DMS153 treated with DMSO at 0.1 percent for 48 hours (cell line): Measurements from ENCODE around the gene PGM5.

Source experiments
- DNase-seq: peaks from one replicate; lab custom pipeline; 2025; ENCODE audit not compliant: unreplicated experiment; lab: John Stamatoyannopoulos, UW

The PGM5 gene

DNA sequence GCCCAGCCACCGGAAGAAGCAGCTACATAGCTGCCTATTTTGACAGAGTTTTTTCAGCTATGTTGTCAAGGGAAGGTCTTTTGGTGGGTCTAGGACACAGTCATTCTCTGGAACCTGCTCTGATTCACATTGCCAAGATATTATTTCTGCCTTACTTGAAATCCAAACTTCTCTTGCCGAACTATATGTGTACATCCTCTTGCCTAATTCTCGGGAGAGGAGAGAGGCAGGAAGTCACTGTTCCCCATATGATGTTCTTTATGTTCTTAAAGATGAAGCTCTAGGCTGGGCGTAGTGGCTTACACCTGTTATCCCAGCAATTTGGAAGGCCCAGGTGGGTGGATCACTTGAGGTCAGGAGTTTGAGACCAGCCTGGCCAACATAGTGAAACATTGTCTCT lies 175.7 kb downstream of the PGM5 start:
- no peak for DNase-seq

DNA sequence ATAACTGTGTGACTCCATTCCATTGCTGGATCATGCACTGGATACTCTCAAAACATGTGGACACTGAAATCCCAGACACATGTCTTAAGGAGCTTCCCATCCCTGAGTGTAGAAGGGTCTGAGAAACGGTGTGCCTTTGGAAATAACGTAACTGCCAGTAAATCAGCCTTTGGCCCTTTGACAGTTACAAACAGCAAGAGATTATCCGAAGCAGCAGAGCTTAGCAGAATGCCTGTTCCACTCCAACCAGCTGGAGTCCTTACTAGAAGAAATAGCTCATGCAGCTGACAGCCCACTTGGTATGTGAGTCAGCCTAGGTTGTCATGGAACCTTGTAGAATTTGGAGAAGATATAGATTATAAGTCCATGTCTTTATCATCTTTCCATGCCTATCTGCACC lies 177.3 kb downstream of the PGM5 start:
- no peak for DNase-seq

DNA sequence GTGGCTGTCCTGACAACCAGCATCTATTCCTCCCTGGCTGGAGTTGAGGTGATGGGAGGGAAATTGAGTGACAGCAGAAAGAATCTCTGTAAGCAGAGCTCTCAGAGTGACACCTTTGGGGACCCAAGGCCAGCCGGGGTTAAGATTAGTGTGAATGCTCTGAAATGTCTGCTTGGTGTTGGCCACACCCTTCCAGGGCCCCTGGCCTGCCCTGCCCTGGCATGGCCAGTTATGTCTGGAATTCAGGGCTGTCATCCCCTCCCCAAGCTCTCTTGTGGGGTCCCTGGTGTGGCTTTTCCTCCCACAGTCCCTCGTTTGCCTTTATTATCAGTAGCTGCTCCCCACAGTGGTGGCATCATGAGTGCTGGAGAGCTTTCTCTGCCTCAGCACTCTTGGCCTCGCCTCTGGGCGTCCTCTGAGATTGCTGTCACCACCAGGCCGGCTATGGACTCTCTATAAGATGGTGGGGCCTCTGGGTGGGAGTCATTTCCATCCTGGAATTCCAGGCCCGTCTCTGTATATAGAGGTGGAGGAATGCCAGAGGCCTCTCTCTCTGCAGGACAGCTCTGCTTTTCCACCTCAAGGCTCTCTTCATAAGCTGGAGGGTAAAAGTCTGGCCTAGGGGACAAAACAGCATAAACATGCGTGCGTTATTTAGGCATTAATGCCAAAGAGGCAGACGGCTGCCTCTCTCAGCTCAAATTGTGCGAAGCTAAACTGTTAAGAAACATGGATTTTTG lies 180.6 kb downstream of the PGM5 start:
- no peak for DNase-seq

DNA sequence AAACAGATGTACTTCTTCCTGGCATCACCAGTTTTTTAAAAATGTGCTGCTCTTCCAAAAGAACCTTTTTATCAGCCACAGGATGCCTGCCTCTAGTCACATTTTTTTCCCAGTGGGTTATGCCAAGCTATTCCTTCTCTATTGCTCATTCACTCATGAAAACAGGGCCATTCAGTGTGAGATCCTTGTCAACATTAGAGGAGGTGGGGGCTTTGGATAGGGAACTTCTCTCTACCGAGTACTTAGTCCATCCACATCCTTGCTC lies 181.1 kb downstream of the PGM5 start:
- no peak for DNase-seq

DNA sequence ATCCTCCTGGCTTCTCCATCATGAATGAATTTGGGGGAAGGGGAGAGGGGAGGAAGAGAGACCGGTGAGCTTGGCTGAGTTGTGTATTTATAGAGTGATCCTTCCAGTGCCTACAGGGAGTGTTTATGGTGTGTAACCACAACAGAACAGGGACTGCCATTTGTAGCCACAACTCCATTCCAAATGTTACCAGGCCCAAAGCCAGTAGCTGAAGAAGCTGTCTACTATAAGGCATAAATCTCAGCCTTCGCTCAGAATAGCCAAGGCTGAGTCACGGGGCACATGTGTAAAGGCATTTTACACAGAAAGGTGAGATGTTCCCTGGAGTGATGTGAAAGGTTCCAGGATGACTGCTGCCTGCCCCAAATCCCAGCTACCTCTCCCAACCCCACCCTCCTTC lies 181.8 kb downstream of the PGM5 start:
- no peak for DNase-seq

DNA sequence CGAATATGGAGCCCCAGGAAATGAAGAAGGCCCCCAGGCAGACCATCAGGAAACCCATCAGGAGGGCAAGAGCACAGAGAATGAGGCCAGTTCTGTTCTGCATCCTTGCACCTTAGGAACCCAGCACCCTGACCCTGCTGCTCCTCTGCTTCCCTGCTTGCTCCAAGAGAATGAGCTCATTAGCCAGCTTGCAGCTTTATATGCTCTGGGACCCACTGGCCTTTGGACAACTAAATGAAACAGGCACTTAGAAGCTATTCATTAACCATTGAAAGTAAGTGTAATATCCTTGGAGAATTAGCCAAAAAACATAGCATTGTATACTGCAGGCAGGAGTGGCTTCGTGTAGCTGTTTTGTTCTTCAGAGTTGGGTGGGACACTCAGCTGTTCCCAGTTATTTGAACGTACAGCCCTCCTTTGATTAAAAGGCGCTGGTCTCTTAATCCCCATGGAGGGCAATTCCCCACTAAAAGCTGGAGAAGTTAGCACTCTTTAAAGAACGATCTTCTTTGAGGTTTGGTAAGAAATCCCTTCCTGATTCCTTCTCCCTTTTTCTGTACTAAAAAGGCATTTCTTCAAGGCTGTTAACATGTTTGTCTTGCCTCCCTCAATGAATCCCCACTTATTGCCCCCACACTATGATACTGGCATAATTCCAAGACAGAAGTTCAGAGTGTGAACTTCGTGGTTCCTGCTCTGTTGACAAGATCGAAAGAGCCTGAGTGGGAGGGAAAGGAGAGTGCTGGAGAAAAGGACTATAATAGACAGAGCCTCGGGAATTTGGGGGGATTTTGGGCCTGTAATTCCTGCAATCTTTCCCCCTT lies 184.5 kb downstream of the PGM5 start, which contains the start of gene TMEM252:
Gene TMEM252 (minus strand): TSS at position 172 of the 824 bp plus-strand sequence. CDS start 69 bp downstream, at position 103.
- no peak for DNase-seq

DNA sequence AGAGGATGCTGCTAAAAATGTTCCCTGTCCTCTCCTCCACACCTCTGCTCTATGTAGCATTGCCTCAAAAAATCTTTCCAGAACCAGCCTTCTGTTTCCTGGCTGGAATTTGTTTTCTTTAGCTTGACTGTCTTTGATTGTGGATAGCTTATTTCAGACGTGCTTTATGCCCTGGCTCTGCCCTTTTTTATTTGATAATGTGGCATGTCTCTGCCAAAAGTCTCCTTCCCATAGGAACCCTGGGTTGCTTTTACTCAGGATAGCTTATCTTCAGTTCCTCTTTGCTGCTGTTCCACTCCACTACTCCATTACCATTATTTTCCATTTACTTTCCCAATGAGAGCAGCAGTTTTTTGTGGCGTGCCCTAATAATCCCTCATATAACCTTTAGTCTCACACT lies 185.2 kb downstream of the PGM5 start:
- no peak for DNase-seq

DNA sequence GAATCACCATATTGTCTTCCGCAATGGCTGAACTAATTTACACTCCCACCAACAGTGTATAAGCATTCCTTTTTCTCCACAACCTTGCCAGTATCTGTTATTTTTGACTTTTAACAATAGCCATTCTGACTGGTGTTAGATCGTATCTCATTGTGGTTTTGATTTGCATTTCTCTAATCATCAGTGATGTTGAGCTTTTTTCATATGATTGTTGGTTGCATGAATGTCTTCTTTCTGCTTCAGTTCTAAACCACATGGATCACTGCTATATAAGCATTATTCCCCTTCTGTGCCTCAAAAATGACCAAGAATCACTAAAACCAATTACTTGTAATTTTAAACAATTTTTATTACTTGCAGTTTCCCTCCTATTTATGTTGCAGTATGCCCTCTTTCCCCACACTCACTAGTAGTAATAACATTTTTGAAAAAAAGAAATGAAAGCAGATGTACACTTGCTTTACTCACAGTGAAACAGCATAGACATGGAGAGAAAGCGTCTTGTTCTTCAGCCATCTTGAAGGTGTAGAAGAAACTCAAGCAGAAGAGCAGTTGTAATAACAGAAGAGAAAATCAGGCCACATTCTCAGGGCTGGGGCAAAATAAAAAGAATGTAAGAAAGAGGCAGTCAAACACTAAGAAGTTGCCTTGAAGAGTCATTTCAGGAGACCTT lies 188.8 kb downstream of the PGM5 start:
- DNase-seq: no peak

DNA sequence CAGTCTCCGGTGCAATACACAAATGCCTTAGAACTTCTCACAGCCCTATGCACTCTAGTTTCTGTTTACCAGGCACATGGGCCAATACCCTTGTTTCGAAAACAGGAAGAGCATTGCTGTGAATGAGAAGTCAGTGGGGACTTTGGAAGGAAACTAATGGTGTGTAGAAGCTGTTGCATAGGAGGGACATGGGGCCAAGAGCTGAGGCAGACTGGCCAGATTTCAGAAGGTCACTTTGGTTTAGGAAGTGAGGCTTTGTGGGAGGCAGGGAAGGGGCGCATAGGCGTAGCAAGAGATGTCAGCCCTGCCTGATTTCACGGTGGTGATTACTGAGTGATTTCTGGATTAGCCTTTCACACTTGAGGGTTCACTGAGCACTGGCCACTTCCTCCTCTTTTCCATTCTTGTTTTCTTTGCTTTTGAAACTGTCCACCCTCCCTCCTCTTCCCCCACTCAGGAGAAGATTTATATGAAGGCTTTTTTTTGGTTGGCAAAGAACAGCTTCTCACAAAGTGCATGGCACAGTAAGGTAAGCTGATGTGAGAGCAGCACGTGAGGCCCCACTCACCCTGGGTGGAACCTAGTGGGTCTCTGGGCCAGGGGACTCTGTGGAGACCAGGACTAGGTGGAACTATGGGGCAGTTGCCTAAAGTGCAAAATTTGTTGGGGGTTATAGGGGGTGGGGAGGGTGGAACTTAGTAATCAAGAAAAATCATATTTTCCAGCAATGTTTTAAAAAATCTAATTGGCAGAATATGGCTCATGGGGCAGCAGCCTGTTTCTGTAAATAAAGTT lies 190.4 kb downstream of the PGM5 start:
- no peak for DNase-seq

DNA sequence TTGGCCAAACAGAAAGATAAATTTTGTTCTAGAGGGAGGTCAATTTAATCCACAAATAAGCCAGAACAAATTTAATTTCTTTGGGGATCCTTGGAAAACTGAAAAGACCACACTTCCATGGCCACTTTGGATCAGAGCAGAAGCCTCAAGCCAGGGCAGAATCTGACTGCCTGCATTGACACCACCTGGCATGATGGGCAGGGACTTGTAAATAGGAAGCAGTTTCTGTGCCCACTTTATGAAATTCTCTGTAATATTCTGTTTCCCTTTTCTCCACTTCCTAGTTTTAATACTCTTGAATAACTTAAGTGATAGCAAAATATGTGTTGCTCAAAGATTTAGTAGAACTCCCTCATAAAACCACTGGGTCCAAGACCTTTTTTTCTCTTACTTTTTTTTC lies 191.0 kb downstream of the PGM5 start:
- no peak for DNase-seq

DNA sequence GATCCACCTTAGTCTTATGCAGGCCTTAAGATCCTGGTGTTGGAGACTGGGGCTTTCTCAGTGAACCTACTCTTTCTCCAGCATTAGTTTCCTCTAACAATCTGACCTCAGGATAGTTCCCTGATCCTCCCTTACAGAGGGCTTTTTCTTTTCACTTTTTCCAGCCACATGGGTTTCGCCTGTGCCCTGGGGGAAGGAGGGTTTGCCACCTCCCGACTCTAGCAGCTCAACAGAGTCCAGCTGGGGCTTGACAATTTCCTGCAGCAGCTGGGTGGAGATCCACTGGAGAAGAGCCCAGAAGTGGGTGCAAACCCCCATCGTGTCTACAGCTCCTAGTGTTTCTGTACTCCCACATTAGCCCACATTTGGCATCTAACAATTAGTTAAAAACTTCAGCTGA lies 191.8 kb downstream of the PGM5 start:
- no peak for DNase-seq

DNA sequence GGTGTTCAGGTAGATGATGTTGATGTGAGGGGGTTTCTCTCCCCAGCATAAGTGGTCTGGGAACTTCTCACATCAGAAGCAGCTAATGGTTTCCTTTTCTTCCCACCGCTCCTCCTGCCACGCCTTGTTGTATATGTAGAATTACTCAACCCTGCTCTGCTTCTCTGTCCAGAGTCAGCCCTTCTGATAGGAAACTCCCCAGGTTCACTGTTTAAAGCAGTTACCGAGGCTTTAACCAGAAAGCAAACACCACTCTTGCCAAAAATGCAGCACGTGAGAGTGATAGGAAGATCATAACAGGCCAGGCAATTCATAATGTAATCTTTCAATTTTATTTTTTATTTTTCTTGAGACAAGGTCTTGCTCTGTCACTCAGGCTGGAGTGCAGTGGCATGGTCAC lies 194.8 kb downstream of the PGM5 start:
- no peak for DNase-seq

DNA sequence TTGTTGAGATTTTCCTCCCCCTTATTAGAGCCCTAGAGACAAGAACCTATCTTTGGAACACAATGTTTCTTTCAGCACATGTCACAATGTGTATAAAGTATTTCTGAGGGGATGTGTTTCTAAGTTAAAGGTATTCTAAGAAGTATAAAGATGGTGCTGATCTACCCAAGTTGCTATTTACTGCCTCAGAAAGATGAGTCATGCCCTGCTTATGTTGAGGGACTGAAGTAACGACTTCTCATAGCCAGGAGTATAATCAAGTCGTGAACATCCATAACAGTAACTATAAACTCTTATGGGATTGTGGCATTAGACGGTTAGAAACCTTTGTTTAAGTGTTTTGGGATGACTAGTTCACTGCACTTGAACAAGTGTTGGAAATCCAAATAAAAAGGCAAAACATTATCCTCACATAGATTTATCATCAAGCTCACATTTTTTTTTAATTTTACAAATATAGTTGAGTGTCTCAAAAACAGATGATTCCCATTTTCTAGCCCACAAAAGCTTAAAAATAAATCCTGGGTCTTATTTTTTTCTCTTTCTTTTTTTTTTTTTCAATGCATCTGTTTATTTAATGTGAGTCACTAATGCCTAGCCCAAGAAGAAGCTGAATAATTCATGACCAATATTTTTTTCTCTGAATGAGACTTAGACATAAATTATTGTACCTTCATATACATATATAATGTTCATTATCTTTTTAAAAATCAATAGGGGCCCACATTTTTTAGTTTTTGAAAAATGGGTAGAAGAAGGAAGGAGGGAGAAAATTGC lies 196.5 kb downstream of the PGM5 start:
- no peak for DNase-seq

DNA sequence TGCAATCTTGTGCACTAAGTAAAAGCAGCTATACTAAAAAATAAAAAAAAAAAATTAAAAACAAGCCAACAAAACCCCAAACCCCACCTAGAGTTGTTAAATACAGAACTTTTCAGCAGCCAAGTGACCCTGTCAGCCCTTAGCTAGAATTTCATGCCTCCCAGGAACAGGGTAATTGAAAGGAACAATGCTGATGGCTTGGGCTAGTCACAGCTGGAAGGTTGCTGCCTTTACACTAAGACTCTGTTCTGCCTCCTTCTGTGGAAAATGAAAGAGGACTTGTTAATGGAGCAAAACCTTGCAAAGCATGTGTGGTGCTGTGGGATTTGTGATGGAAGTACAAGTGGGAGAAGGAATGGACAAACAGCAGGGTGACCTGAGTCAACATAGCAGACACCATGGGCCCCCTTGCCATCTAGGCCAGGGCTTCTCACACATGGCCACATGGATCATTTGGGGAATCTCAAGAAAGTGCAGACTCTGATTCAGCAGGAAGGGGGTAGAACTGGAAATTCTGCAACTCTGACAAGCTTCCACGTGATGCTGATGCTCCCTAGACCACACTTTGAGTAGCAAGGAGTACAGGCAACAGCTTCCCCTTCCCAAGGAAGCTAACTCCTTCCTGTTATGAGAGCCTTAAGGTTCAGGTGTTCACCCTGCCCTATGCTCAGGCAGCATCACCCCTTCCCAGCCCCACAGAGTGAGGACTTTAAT lies 199.2 kb downstream of the PGM5 start:
- no peak for DNase-seq

DNA sequence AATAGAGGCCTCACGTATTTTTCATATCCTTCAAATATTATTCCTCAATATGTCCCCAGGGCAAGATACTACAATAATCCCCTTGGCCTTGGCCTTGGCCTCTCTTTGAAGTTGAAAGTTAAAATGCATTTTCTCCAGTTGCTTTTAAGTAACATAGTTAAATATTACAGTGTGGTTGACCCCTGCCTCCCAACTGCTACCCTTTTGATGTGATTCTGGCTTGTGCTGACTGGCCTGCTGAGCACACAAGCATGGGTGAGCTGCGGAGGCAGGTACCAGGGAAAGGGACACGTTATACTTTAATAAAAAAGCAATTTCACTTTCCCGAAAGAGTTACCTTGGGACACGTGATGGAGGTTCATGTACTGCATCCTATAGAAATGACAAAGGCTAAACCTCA lies 202.1 kb downstream of the PGM5 start:
- no peak for DNase-seq

DNA sequence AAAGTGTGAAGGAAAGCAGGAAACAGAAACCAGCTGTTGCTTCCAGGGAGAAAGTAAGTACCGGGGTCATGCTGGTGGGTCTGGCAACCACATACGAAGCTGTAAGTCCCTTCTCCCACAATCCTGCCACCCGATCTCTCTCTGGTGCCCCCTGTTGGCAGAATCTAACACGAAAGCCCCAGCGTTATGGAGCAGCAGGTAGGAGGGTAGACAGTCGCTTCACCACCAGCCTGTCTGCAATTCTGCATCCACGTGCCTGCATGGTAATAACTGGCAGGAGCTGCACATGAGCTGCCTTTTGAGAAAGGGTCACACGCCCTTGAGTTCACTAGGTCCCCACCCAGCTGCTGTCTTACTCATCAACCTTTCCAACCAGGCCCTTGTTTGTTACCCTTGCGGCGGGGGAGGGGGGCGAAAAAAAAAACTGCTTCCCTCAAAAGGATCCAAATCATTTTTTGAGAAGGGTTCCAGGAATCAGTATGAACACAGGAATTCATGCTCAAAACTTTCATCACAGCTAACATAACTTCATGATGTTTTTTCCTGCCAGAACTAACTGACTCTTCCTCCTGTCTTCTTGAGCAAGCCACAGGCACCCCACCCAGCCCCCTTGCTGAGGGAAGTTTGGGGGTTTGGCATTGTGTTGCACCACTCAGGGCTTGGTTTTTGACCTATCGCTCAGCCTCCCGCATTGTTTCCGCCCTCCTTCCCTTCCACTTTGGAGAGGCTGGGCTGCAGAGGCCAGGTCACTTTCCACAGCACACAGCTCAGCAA lies 203.8 kb downstream of the PGM5 start:
- no peak for DNase-seq

DNA sequence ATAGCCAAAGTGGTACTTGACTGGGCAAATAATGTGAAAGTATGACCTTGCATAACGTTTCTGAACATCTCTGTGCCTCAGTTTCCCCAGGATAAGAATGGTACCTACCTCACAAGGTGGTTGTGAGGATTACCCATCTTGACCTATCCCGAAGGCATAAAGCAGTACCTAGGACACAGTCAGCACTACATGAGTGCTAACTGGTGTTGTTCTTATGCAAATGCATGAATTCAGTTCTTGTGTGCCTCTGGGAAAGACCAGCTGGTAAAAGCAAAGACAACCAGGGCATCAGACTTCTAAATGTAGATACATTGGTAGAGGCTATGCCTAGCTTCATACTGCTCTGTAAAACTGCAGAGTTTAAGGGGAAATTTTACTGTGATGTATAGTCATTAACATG lies 206.1 kb downstream of the PGM5 start:
- DNase-seq: no peak

DNA sequence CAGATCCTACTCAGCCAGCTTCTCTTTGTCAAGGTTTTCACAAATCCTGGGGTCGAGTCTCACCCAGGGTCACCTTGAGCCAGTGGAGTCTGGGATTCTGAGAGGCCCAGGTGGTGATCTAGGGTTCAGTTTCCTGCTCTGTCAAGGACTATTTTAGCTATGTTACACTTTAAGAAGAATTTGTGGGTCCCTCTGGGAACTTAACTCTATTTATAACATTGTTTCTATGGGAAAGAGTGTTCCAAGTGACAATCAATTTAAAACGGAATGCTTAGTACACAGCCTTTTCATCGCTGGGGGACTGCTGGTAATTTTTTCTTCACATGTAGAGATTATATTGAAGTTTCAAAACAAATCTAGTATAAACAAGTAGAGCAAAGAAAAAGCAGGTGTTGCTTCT lies 211.2 kb downstream of the PGM5 start:
- DNase-seq: no peak

DNA sequence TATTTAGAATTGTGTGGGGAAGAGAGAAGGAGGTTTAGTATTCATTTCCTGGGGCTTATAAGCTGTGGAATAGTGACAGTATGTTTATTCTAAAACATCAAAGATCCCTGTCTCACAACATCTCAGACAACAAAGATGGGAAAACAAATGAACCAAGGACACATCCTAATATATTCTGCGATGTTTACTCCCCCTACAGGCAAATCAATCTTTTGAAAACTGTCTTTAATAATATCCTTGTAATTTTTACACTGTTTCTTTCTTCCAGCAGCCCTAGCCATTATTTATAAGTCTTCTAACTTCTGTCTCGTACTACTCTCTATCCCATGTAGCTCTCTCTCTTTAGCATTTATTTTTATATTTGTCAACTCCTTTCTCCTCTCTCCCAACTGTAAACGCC lies 217.7 kb downstream of the PGM5 start:
- DNase-seq: no peak
